ENCODE results near the gene TIGD6.
"Not testable (repeated sequence)": the region's sequence is repeated elsewhere in the genome, so short reads cannot be mapped to it uniquely, and the experiment has no call there.

The TIGD6 gene

GRCh38 chr5:150000256-150000989 lies at the start of gene TIGD6, which contains the start of gene HMGXB3:
Gene TIGD6 (minus strand): TSS chr5:150000654. CDS start chr5:149996348, 4,306 bp downstream.
Gene HMGXB3 (plus strand): TSS chr5:150000739. CDS start chr5:150004853, 4,114 bp downstream.
- peak; percentile 65 to 83 for DNase-seq (ENCODE audit: low read depth in 2 of 2)

GRCh38 chr5:150046031-150046430 lies 45.6 kb upstream of the TIGD6 start:
- no peak for DNase-seq (ENCODE audit: low read depth in 2 of 2)

- DNase-seq (ENCODE audit: low read depth in 2 of 2), result no peak
Observed at GRCh38 chr5:150045549-150045948, 45.1 kb upstream of the TIGD6 start.

- DNase-seq (ENCODE audit: low read depth in 2 of 2), result no peak
Observed at GRCh38 chr5:150044712-150045111, 44.3 kb upstream of the TIGD6 start.

GRCh38 chr5:150044329-150044681 lies 43.9 kb upstream of the TIGD6 start:
- DNase-seq (ENCODE audit: low read depth in 2 of 2), result no peak

GRCh38 chr5:150043657-150044328 lies 43.3 kb upstream of the TIGD6 start:
- no peak for DNase-seq (ENCODE audit: low read depth in 2 of 2)

GRCh38 chr5:150042459-150042858 lies 42.0 kb upstream of the TIGD6 start:
- DNase-seq (ENCODE audit: low read depth in 2 of 2), result no peak

DNA sequence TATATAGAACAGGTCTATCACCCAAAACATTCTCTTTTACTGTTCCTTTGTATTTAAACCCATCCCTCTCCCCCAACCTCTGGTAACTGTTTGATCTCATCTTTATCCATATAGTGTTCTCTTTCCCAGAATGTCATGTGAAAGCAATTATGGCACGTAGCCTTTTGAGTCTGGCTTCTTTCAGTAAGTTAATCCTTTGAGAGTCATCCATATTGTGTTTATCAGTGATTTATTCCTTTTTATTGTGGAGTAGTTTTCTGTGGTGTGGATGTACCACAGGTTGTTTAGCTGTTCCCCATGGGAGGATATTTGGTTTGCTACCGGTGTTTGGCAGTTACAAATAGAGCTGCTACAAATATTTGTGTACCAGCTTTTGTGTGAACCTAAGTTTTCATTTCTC lies 38.1 kb upstream of the TIGD6 start:
- DNase-seq (ENCODE audit: low read depth in 2 of 2), result no peak

DNA sequence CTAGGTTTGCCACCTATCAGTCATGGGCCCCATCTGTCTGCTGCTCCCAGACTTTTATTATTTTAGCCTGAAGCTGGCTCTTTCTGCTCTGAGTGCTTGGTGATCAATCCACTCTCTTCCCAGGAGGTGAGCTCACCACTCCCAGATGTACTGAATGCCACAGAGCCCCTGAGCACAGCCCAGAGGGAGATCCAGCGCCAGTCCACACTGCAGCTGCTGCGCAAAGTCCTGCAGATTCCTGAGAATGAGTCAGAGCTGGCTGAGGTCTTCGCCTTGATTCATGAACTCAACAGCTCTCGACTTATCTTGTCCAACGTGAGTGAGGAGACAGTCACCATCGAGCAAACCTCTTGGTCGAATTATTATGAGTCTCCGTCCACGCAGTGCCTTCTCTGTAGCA lies 36.1 kb upstream of the TIGD6 start:
- no peak for DNase-seq (ENCODE audit: low read depth in 2 of 2)

- DNase-seq (ENCODE audit: low read depth in 2 of 2), result no peak
Observed at GRCh38 chr5:150035139-150035895, 34.9 kb upstream of the TIGD6 start.

GRCh38 chr5:150034662-150035061 lies 34.2 kb upstream of the TIGD6 start:
- no peak for DNase-seq (ENCODE audit: low read depth in 2 of 2)

GRCh38 chr5:150033334-150033733 lies 32.9 kb upstream of the TIGD6 start:
- no peak for DNase-seq (ENCODE audit: low read depth in 2 of 2)

DNA sequence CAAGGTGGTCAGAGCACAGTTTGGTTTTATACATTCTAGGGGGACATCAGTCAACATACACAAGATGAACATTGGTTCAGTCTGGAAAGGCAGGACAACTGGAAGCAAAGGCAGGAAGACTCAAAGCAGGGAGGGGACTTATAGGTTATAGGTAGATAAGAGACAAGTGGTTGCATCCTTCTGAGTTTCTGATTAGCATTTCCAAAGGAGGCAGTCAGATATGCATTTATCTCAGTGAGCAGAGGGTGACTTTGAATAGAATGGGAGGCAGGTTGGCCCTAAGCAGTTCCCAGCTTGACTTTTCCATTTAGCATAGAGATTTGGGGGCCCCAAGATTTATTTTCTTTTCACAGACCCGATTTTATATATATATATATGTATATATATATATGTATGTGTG lies 27.6 kb upstream of the TIGD6 start:
- not testable (repeated sequence) for DNase-seq (ENCODE audit: low read depth in 2 of 2)

- no peak for DNase-seq (ENCODE audit: low read depth in 2 of 2)
Observed at GRCh38 chr5:150026682-150027172, 26.3 kb upstream of the TIGD6 start.

GRCh38 chr5:150024346-150024984 lies 24.0 kb upstream of the TIGD6 start:
- no peak for DNase-seq (ENCODE audit: low read depth in 2 of 2)

DNA sequence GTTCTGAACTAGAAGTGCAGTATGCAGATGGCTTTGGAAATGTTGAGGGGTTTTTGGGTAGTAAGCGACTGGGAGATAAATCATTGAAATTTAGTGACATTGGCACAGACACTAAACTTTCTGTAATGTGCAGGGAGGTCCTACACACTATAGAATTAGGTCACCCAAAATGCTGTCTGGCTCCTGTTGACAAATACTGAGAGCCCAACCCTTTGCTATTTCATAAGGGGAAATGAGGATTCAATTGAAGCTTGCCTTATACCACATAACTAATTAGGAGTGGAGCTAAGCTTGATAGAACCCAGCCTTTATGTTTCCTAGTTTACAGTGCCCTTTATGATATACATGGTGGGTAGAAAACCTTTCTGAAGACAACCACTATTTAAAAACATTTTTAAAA lies 22.7 kb upstream of the TIGD6 start:
- DNase-seq (ENCODE audit: low read depth in 2 of 2), result no peak

DNA sequence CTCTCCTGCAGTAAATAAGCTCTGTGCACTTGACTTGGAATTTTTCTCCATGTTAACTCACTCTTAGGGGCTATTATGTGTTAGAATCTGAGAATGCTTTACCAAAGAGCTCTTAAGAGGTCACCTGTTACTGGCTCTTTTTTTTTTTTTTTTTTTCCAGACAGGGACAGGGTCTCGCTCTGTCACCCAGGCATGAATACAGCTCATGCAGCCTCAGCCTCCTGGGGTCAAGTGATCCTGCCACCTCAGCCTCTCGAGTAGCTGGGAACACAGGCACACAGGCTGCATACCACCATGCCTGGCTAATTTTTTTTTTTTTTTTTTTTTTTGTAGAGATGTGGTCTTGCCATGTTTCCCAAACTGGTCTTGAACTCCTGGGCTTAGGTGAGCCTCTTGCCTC lies 22.2 kb upstream of the TIGD6 start:
- DNase-seq (ENCODE audit: low read depth in 2 of 2), result no peak

DNA sequence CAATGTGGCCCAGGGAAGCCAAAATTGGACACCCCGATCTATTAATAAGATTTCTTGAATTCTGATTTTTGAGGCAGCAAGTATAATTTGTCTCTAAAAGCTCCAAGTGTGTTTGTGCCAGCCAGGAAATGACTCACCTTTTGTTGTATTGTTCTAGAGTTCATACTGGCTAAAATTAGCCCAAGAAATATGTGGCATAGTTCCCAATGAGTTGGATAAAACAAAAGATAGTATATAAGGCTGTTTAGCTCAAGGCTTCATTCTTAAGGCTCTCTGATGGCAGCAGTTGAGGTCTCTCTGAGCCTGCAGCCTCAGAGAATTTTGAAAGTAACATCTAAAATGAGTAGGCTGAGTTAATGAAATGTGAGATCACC lies 21.7 kb upstream of the TIGD6 start:
- DNase-seq (ENCODE audit: low read depth in 2 of 2), result no peak

GRCh38 chr5:150021491-150022157 lies 21.2 kb upstream of the TIGD6 start:
- DNase-seq (ENCODE audit: low read depth in 2 of 2), result no peak

GRCh38 chr5:150020249-150020648 lies 19.8 kb upstream of the TIGD6 start:
- DNase-seq (ENCODE audit: low read depth in 2 of 2), result no peak

GRCh38 chr5:150017226-150018005 lies 17.0 kb upstream of the TIGD6 start:
- no peak for DNase-seq (ENCODE audit: low read depth in 2 of 2)

Data from stimulated activated CD4-positive, alpha-beta T cell treated with anti-CD3 and anti-CD28 coated beads, Interleukin-1b, Interleukin-23, amount 100 ng/mL, for 4 hours (primary cell).